IMR-90 (cell line): Measurements from ENCODE around the gene ELL2. TPM values are rescaled to one million over a fixed set of nuclear protein-coding genes. Genes with fewer than 3 reads are reported as not detected.
A peak's percentile ranks its signal among the peaks of the same experiment; 100 is the strongest.

ENCODE experiments used
- ATAC-seq: fragments of 200-7000 bp; cut with Tn5 transposase; 2 replicates; pipeline ENCODE4 v1.9.1; 2020; ENCODE audit warnings: low read depth, mild to moderate bottlenecking, moderate library complexity
- BruUV-seq: library from RNA; stranded (reverse); fragments of 400-500 nt; replicated peaks from 2 replicates; lab custom pipeline; 2021; lab: Mats Ljungman, UMichigan
- CTCF ChIA-PET: fragments of 300-600 bp; formaldehyde crosslinking; extraction: SDS; loops from one replicate; lab custom pipeline; 2021; ENCODE audit warnings: antibody characterized with exemption; lab: Yijun Ruan, JAX
- POLR2A ChIA-PET: fragments of 300-600 bp; sonication (Branson Sonifier 250); formaldehyde crosslinking; loops from one replicate; lab custom pipeline; 2022; ENCODE audit warnings: antibody characterized with exemption; ENCODE audit not compliant: unreplicated experiment; lab: Charles Lee
- DNase-seq: peaks from one replicate; pipeline ENCODE4 v3.0.0; 2013
- H2AFZ ChIP-seq: replicated peaks from 2 replicates; pipeline ENCODE3; 2013; ENCODE audit warnings: low read length, mild to moderate bottlenecking; ENCODE audit not compliant: poor library complexity
- H2AK5ac ChIP-seq: 2 replicates; pipeline ENCODE4 v1.6.1; 2013; ENCODE audit warnings: low read depth, low read length, inconsistent platforms
- H2AK9ac ChIP-seq: replicated peaks from 2 replicates; pipeline ENCODE3; 2013; ENCODE audit warnings: mild to moderate bottlenecking, low read depth, low read length, moderate library complexity; ENCODE audit not compliant: poor library complexity
- H2BK120ac ChIP-seq: 2 replicates; pipeline ENCODE4 v1.6.1; 2013; ENCODE audit warnings: low read depth, low read length, inconsistent platforms
- H2BK15ac ChIP-seq: 3 replicates; pipeline ENCODE4 v1.6.1; 2013; ENCODE audit warnings: low read depth, low read length, inconsistent platforms
- H2BK20ac ChIP-seq: 2 replicates; pipeline ENCODE4 v1.6.1; 2013; ENCODE audit warnings: low read depth, mild to moderate bottlenecking, inconsistent platforms, low read length, moderate library complexity
- H2BK5ac ChIP-seq: 2 replicates; pipeline ENCODE4 v1.6.1; 2013; ENCODE audit warnings: mild to moderate bottlenecking, low read depth, low read length, inconsistent platforms; ENCODE audit not compliant: poor library complexity, severe bottlenecking
- H3K14ac ChIP-seq: replicated peaks from 2 replicates; pipeline ENCODE4 v1.6.1; 2013; ENCODE audit warnings: low read depth, low read length, inconsistent platforms
- H3K18ac ChIP-seq: 2 replicates; pipeline ENCODE4 v1.6.1; 2013; ENCODE audit warnings: low read depth, low read length, control low read depth
- H3K23ac ChIP-seq: 2 replicates; pipeline ENCODE4 v1.6.1; 2013; ENCODE audit warnings: low read depth, low read length, inconsistent platforms
- H3K27ac ChIP-seq: 2 replicates; pipeline ENCODE4 v1.5.1; 2013; ENCODE audit warnings: mild to moderate bottlenecking, control low read depth, low read length; ENCODE audit not compliant: insufficient read depth
- H3K27me3 ChIP-seq: 2 replicates; pipeline ENCODE4 v1.6.1; 2013; ENCODE audit warnings: low read length; ENCODE audit not compliant: control insufficient read depth, insufficient read depth
- H3K36me3 ChIP-seq: 2 replicates; pipeline ENCODE4 v1.6.1; 2013; ENCODE audit warnings: low read length, mixed read lengths; ENCODE audit not compliant: control insufficient read depth, insufficient read depth
- H3K4ac ChIP-seq: 2 replicates; pipeline ENCODE4 v1.6.1; 2013; ENCODE audit warnings: low read depth, low read length, inconsistent platforms
- H3K4me1 ChIP-seq: 2 replicates; pipeline ENCODE4 v1.6.1; 2013; ENCODE audit warnings: low read length, mixed read lengths; ENCODE audit not compliant: control insufficient read depth, insufficient read depth
- H3K4me2 ChIP-seq: 2 replicates; pipeline ENCODE4 v1.6.1; 2013; ENCODE audit warnings: low read depth, mild to moderate bottlenecking, control low read depth, low read length, moderate library complexity
- H3K4me3 ChIP-seq: 2 replicates; pipeline ENCODE4 v1.5.1; 2013; ENCODE audit warnings: low read depth, mild to moderate bottlenecking, control low read depth, low read length, moderate library complexity; ENCODE audit not compliant: insufficient read depth
- H3K56ac ChIP-seq: 2 replicates; pipeline ENCODE4 v1.6.1; 2013; ENCODE audit warnings: low read length, inconsistent platforms; ENCODE audit not compliant: insufficient read depth; ENCODE audit errors: extremely low read depth
- H3K79me1 ChIP-seq, 2 experiments: 2 replicates each; pipeline ENCODE4 v1.6.1; 2013; ENCODE audit warnings: low read length in 2 of 2, inconsistent platforms in 1 of 2, low read depth in 1 of 2
- H3K9ac ChIP-seq: 2 replicates; pipeline ENCODE4 v1.6.1; 2013; ENCODE audit warnings: low read depth, low read length, control low read depth
- H3K9me1 ChIP-seq: 2 replicates; pipeline ENCODE4 v1.6.1; 2013; ENCODE audit warnings: low read length, inconsistent platforms; ENCODE audit not compliant: insufficient read depth
- H3K9me3 ChIP-seq: 2 replicates; pipeline ENCODE4 v1.6.1; 2013; ENCODE audit warnings: low read length; ENCODE audit not compliant: control insufficient read depth, insufficient read depth
- H4K20me1 ChIP-seq: 2 replicates; pipeline ENCODE4 v1.6.1; 2013; ENCODE audit warnings: low read length, inconsistent platforms; ENCODE audit not compliant: insufficient read depth
- H4K5ac ChIP-seq: 2 replicates; pipeline ENCODE4 v1.6.1; 2013; ENCODE audit warnings: mild to moderate bottlenecking, low read depth, low read length, control low read depth
- H4K8ac ChIP-seq, 2 experiments: 2 replicates each; pipeline ENCODE4 v1.6.1; 2013; ENCODE audit warnings: low read depth in 2 of 2, low read length in 2 of 2, control low read depth in 1 of 2, inconsistent platforms in 1 of 2
- H4K91ac ChIP-seq: 2 replicates; pipeline ENCODE4 v1.6.1; 2013; ENCODE audit warnings: low read depth, low read length, inconsistent platforms; ENCODE audit not compliant: insufficient read depth
- CEBPB ChIP-seq: IDR thresholded peaks from 2 replicates; pipeline ENCODE4 v1.6.1; 2012; ENCODE audit warnings: low read depth, low read length, improper control_type of control experiment
- CHD1 ChIP-seq: IDR thresholded peaks from 2 replicates; pipeline ENCODE4 v1.6.1; 2012; ENCODE audit warnings: low read depth, low read length, improper control_type of control experiment
- CTCF ChIP-seq: conservative IDR thresholded peaks from 2 replicates; pipeline ENCODE4 v1.5.1; 2012; ENCODE audit warnings: mild to moderate bottlenecking, low read depth, low read length, improper control_type of control experiment
- FOS ChIP-seq: fragments of 150-350 bp; IDR thresholded peaks from 2 replicates; pipeline ENCODE4 v1.6.1; 2016; ENCODE audit warnings: low read depth, low read length
- MAFK ChIP-seq: IDR thresholded peaks from 2 replicates; pipeline ENCODE4 v1.6.1; 2012; ENCODE audit warnings: low read depth, low read length, improper control_type of control experiment
- MAZ ChIP-seq: IDR thresholded peaks from 2 replicates; pipeline ENCODE4 v1.6.1; 2012; ENCODE audit warnings: low read depth, mild to moderate bottlenecking, low read length, improper control_type of control experiment, moderate library complexity, borderline replicate concordance
- NFE2L2 ChIP-seq: fragments of 150-350 bp; IDR thresholded peaks from 2 replicates; pipeline ENCODE4 v1.6.1; 2016; ENCODE audit warnings: low read depth, mild to moderate bottlenecking, low read length
- POLR2A ChIP-seq: IDR thresholded peaks from 2 replicates; pipeline ENCODE4 v1.6.1; 2012; ENCODE audit warnings: mild to moderate bottlenecking, low read depth, low read length
- RAD21 ChIP-seq: IDR thresholded peaks from 2 replicates; pipeline ENCODE4 v1.6.1; 2012; ENCODE audit warnings: low read length, improper control_type of control experiment
- RCOR1 ChIP-seq: IDR thresholded peaks from 2 replicates; pipeline ENCODE4 v1.6.1; 2012; ENCODE audit warnings: mild to moderate bottlenecking, low read length, improper control_type of control experiment; ENCODE audit not compliant: insufficient replicate concordance
- RFX5 ChIP-seq: IDR thresholded peaks from 2 replicates; pipeline ENCODE4 v1.8.0; 2012; ENCODE audit warnings: low read depth, mild to moderate bottlenecking, low read length, moderate library complexity
- SMC3 ChIP-seq: fragments of 150-350 bp; IDR thresholded peaks from 2 replicates; pipeline ENCODE4 v1.6.1; 2016; ENCODE audit warnings: low read depth, mild to moderate bottlenecking, antibody characterized with exemption, low read length, moderate library complexity
- WGBS, 2 experiments: methylation state at CpG; one replicate each; pipeline versions ENCODE4 v1.1.5 to v1.1.7; 2013; ENCODE audit warnings: missing lambda C conversion rate in 2 of 2; ENCODE audit not compliant: insufficient read length in 1 of 2; ENCODE audit errors: extremely low coverage in 2 of 2; 5-methylcytosine and 5-hydroxymethylcytosine counted together
- dilution Hi-C: fragments of 300-500 bp; cut with HindIII; formaldehyde crosslinking; loops from one replicate; pipeline ENCODE4 v1.14.3; 2018; ENCODE audit warnings: low sequenced_read_pairs; ENCODE audit not compliant: unreplicated experiment
- in situ Hi-C: fragments of 300-500 bp; cut with MboI; formaldehyde crosslinking; loops from 3 replicates; pipeline ENCODE4 v1.14.3; 2019; ENCODE audit warnings: low sequenced_read_pairs, inconsistent platforms, mixed read lengths
- intact Hi-C: fragments of 100-400 bp; cut with micrococcal nuclease; formaldehyde crosslinking; loops from 2 replicates; pipeline ENCODE4 v1.10.0; 2022
- polyA plus RNA-seq, 3 experiments: library from polyadenylated mRNA; depleted of rRNA; stranded (reverse); fragments of >200 nt; gene quantifications; 2 replicates each; pipeline ENCODE4 v1.2.3, GENCODE V29; 2012; ENCODE audit warnings: low replicate concordance in 1 of 3
- total RNA-seq: library from RNA; depleted of rRNA; stranded (reverse); fragments of >200 nt; gene quantifications from 2 replicates; pipeline ENCODE4 v1.2.3, GENCODE V29; 2012
- TF ChIP-seq, protein P1 (sequence below): fragments of 150-350 bp; IDR thresholded peaks from 2 replicates; pipeline ENCODE4 v1.6.1; 2016; ENCODE audit warnings: low read depth, mild to moderate bottlenecking, low read length, moderate library complexity, borderline replicate concordance
- TF ChIP-seq, protein P2 (sequence below): fragments of 150-350 bp; IDR thresholded peaks from 2 replicates; pipeline ENCODE4 v1.6.1; 2017; ENCODE audit warnings: mild to moderate bottlenecking, antibody characterized with exemption, low read length, low read depth

ELL2 gene
- total and polyA plus RNA-seq, 2 of the 4 experiments (the other 2 are of a cell fraction), result 61.4 to 92.5 TPM

DNA sequence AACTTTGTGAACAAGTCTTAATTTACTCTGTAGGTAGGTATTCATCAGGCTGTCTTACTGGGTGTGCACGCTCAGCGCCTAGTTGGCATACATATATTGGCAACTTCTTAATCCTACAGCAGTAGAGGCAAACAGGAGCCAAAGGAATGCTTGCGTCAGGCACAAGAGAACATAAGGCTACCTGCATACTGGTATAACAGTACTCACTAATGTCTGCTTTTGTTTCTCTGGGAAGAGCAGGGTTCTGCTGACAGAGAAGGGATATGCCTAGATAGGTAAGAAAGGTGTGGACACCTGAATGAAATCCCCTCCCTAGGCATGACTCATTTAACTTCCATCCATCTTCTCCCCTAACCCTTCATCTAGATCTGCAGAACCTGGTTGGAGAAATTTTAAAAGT lies 40.1 kb downstream of the ELL2 start:
- Histone ChIP-seq H2AFZ (no peak overlapping the region), H3K9me3 (no peaks in the 10 kb centered on the region), H3K18ac (no peak overlapping the region), H4K20me1 (peaks cover 88% of the 10 kb centered on the region), H3K23ac (0 out of 2 replicates have a peak overlapping the region, but pooled peaks have one; percentile 15), H3K4me2 (no peak overlapping the region), H3K27me3 (no peaks in the 10 kb centered on the region), H3K4ac (no peak overlapping the region), H2AK5ac (no peak overlapping the region), H3K9me1 (peaks cover 16% of the 10 kb centered on the region), H2BK120ac (no peak overlapping the region), H2BK5ac (no peak overlapping the region), H3K27ac (no peak overlapping the region), H2BK20ac (no peak overlapping the region), H3K56ac (no peak overlapping the region), H4K91ac (no peak overlapping the region), H3K4me3 (no peak overlapping the region), H3K36me3 (peaks cover 26% of the 10 kb centered on the region), H2AK9ac (no peak overlapping the region), H3K14ac (no peak overlapping the region), H3K79me1 (peaks cover 4 to 77% of the 10 kb centered on the region in 2 experiments), H2BK15ac (no peak overlapping the region), H4K8ac (no peak overlapping the region), H4K5ac (no peak overlapping the region), H3K9ac (no peak overlapping the region), H3K4me1 (peaks cover 20% of the 10 kb centered on the region)
- POLR2A ChIA-PET, result no interaction called here
- intact Hi-C loops (no loop called here), in situ Hi-C loops (no loop called here), dilution Hi-C loops (no loop called here)
- CTCF ChIA-PET, result no interaction called here
- ATAC-seq, result no peak
- TF ChIP-seq CEBPB (no peak), RCOR1 (no peak), CHD1 (no peak), FOS (no peak), RFX5 (no peak), CTCF (no peak), NFE2L2 (no peak), MAZ (no peak), POLR2A (no peak), SMC3 (no peak), MAFK (no peak), RAD21 (no peak)
- TF ChIP-seq, protein P1, sequence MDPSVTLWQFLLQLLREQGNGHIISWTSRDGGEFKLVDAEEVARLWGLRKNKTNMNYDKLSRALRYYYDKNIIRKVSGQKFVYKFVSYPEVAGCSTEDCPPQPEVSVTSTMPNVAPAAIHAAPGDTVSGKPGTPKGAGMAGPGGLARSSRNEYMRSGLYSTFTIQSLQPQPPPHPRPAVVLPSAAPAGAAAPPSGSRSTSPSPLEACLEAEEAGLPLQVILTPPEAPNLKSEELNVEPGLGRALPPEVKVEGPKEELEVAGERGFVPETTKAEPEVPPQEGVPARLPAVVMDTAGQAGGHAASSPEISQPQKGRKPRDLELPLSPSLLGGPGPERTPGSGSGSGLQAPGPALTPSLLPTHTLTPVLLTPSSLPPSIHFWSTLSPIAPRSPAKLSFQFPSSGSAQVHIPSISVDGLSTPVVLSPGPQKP, result no peak
- TF ChIP-seq, protein P2, sequence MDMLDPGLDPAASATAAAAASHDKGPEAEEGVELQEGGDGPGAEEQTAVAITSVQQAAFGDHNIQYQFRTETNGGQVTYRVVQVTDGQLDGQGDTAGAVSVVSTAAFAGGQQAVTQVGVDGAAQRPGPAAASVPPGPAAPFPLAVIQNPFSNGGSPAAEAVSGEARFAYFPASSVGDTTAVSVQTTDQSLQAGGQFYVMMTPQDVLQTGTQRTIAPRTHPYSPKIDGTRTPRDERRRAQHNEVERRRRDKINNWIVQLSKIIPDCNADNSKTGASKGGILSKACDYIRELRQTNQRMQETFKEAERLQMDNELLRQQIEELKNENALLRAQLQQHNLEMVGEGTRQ, result no peak
- DNase-seq, result no peak
- WGBS, 2 experiments, result no CpG with 5 or more reads among the region's 3 CpGs
- no TSS peak for BruUV-seq
